Keratinocyte (primary cell): ENCODE results near the gene PAN3.

ENCODE experiments used
- CTCF ChIP-seq, 3 experiments: IDR thresholded peaks in 1 of 3; conservative IDR thresholded peaks in 1 of 3; optimal IDR thresholded peaks in 1 of 3; 2 replicates in 2 of 3; 3 replicates in 1 of 3; pipeline versions ENCODE3 to v1.5.1; 2011; ENCODE audit warnings: low read length in 3 of 3, mild to moderate bottlenecking in 3 of 3, moderate library complexity in 2 of 3, control low read depth in 1 of 3, inconsistent platforms in 1 of 3; ENCODE audit not compliant: insufficient read depth in 2 of 3; ENCODE audit errors: extremely low read depth in 1 of 3
- EZH2 ChIP-seq: IDR thresholded peaks from one replicate; pipeline ENCODE4 v1.6.1; 2012; ENCODE audit warnings: inconsistent platforms, mild to moderate bottlenecking, low read length, moderate library complexity

- TF ChIP-seq EZH2 = no peak
- no peak for TF ChIP-seq CTCF (optimal IDR thresholded peaks at IDR 0.05 in 1 of 3, IDR thresholded peaks at IDR 0.05 in 1 of 3, conservative IDR thresholded peaks at IDR 0.05 in 1 of 3; ENCODE audit: extremely low read depth in 1 of 3, insufficient read depth in 2 of 3, low read length in 3 of 3)
Measured at GRCh38 chr13:28163587-28163986, 25.2 kb downstream of the PAN3 start.
